WTC11 (cell line): ENCODE measurements around the gene NNT.

Source experiments
- ESRRA ChIP-seq: sonication (generic); formaldehyde crosslinking; IDR thresholded peaks from 2 replicates; pipeline ENCODE4 v1.8.1; 2022; ENCODE audit warnings: mild to moderate bottlenecking, missing genetic modification reagents, borderline replicate concordance
- TF ChIP-seq, protein P1 (sequence below): sonication (generic); formaldehyde crosslinking; conservative IDR thresholded peaks from 2 replicates; pipeline ENCODE4 v1.8.1; 2023; ENCODE audit warnings: mild to moderate bottlenecking, low read depth, missing genetic modification reagents, moderate library complexity
- TF ChIP-seq, protein P2 (sequence below): fragments of 200-600 bp; IDR thresholded peaks from 2 replicates; pipeline ENCODE4 v1.8.0; 2022; ENCODE audit warnings: antibody characterized with exemption
- TF ChIP-seq, protein P3 (sequence below): sonication (generic); formaldehyde crosslinking; IDR thresholded peaks from 2 replicates; pipeline ENCODE4 v1.8.1; 2023; ENCODE audit warnings: mild to moderate bottlenecking, missing genetic modification reagents, moderate library complexity
- TF ChIP-seq, protein P4 (sequence below): sonication (generic); formaldehyde crosslinking; IDR thresholded peaks from 2 replicates; pipeline ENCODE4 v1.8.1; 2022; ENCODE audit warnings: mild to moderate bottlenecking, missing genetic modification reagents, moderate library complexity, borderline replicate concordance

DNA sequence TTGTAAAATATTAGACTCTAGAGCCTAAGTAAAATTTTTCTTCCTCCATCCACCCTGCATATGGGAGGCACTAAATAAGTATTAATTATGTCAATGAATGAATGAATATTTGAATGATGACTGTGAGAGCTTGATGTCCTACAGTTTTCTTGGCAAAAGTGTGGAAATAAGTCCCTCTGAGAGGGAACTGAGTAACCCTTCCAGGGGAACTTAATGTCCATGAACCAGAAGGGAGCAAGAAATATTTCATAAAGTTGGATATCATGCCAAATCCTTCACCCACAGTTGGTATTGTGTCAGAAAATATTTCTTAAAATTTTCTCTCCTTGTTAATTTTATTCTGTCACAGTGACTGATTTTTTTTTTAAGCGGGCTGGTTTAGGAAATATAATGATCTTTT, 36.6 kb downstream of the NNT start:
- TF ChIP-seq, protein P1, sequence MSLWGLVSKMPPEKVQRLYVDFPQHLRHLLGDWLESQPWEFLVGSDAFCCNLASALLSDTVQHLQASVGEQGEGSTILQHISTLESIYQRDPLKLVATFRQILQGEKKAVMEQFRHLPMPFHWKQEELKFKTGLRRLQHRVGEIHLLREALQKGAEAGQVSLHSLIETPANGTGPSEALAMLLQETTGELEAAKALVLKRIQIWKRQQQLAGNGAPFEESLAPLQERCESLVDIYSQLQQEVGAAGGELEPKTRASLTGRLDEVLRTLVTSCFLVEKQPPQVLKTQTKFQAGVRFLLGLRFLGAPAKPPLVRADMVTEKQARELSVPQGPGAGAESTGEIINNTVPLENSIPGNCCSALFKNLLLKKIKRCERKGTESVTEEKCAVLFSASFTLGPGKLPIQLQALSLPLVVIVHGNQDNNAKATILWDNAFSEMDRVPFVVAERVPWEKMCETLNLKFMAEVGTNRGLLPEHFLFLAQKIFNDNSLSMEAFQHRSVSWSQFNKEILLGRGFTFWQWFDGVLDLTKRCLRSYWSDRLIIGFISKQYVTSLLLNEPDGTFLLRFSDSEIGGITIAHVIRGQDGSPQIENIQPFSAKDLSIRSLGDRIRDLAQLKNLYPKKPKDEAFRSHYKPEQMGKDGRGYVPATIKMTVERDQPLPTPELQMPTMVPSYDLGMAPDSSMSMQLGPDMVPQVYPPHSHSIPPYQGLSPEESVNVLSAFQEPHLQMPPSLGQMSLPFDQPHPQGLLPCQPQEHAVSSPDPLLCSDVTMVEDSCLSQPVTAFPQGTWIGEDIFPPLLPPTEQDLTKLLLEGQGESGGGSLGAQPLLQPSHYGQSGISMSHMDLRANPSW (CRISPR knock-in tag) = no peak
- TF ChIP-seq, protein P2, sequence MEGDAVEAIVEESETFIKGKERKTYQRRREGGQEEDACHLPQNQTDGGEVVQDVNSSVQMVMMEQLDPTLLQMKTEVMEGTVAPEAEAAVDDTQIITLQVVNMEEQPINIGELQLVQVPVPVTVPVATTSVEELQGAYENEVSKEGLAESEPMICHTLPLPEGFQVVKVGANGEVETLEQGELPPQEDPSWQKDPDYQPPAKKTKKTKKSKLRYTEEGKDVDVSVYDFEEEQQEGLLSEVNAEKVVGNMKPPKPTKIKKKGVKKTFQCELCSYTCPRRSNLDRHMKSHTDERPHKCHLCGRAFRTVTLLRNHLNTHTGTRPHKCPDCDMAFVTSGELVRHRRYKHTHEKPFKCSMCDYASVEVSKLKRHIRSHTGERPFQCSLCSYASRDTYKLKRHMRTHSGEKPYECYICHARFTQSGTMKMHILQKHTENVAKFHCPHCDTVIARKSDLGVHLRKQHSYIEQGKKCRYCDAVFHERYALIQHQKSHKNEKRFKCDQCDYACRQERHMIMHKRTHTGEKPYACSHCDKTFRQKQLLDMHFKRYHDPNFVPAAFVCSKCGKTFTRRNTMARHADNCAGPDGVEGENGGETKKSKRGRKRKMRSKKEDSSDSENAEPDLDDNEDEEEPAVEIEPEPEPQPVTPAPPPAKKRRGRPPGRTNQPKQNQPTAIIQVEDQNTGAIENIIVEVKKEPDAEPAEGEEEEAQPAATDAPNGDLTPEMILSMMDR = no peak
- TF ChIP-seq, protein P3, sequence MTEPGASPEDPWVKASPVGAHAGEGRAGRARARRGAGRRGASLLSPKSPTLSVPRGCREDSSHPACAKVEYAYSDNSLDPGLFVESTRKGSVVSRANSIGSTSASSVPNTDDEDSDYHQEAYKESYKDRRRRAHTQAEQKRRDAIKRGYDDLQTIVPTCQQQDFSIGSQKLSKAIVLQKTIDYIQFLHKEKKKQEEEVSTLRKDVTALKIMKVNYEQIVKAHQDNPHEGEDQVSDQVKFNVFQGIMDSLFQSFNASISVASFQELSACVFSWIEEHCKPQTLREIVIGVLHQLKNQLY (CRISPR knock-in tag) = no peak
- TF ChIP-seq, protein P4, sequence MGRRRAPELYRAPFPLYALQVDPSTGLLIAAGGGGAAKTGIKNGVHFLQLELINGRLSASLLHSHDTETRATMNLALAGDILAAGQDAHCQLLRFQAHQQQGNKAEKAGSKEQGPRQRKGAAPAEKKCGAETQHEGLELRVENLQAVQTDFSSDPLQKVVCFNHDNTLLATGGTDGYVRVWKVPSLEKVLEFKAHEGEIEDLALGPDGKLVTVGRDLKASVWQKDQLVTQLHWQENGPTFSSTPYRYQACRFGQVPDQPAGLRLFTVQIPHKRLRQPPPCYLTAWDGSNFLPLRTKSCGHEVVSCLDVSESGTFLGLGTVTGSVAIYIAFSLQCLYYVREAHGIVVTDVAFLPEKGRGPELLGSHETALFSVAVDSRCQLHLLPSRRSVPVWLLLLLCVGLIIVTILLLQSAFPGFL (CRISPR knock-in tag) = no peak
- no peak for TF ChIP-seq ESRRA (CRISPR knock-in tag)
